NCI-H2227 treated with DMSO at 0.1 percent for 48 hours (cell line): ENCODE data around the gene UBE4A.
A peak's percentile ranks its signal among the peaks of the same experiment; 100 is the strongest.
"Not testable (repeated sequence)": the region's sequence is repeated elsewhere in the genome, so short reads cannot be mapped to it uniquely, and the experiment has no call there.

Source experiments
- DNase-seq: peaks from one replicate; lab custom pipeline; 2025; lab: John Stamatoyannopoulos, UW

UBE4A gene

GRCh38 chr11:118401880-118402590 lies 42.6 kb downstream of the UBE4A start:
- DNase-seq = no peak

- DNase-seq = not testable (repeated sequence)
Measured at GRCh38 chr11:118402594-118402993, 43.2 kb downstream of the UBE4A start.

GRCh38 chr11:118406599-118407166 lies 47.3 kb downstream of the UBE4A start:
- peak; percentile 1 for DNase-seq

- DNase-seq = no peak
Measured at GRCh38 chr11:118410055-118410745, 50.8 kb downstream of the UBE4A start.

GRCh38 chr11:118411530-118411929 lies 52.1 kb downstream of the UBE4A start:
- DNase-seq = no peak

GRCh38 chr11:118412921-118413320 lies 53.5 kb downstream of the UBE4A start:
- DNase-seq = no peak

- no peak for DNase-seq
Measured at GRCh38 chr11:118415062-118415738, 55.8 kb downstream of the UBE4A start.

GRCh38 chr11:118415739-118416068 lies 56.3 kb downstream of the UBE4A start:
- no peak for DNase-seq

- DNase-seq = not testable (repeated sequence)
Measured at GRCh38 chr11:118416900-118417299, 57.5 kb downstream of the UBE4A start.

GRCh38 chr11:118417801-118418200 lies 58.4 kb downstream of the UBE4A start:
- DNase-seq = no peak

- no peak for DNase-seq
Measured at GRCh38 chr11:118418766-118419165, 59.4 kb downstream of the UBE4A start.

GRCh38 chr11:118427707-118428106 lies 68.3 kb downstream of the UBE4A start:
- DNase-seq = no peak

- DNase-seq = no peak
Measured at GRCh38 chr11:118430956-118431355, 71.6 kb downstream of the UBE4A start.

GRCh38 chr11:118434123-118434552 lies 74.7 kb downstream of the UBE4A start:
- DNase-seq = peak; percentile 73

GRCh38 chr11:118434553-118435289 lies 75.3 kb downstream of the UBE4A start:
- peak; percentile 73 for DNase-seq

GRCh38 chr11:118435290-118435892 lies 76.0 kb downstream of the UBE4A start:
- peak; percentile 90 for DNase-seq

GRCh38 chr11:118435893-118436624 lies 76.7 kb downstream of the UBE4A start, which contains the start of gene KMT2A:
Gene KMT2A (plus strand): TSS chr11:118436492. CDS start chr11:118436513, 21 bp downstream.
- peak; percentile 93 for DNase-seq

- DNase-seq = no peak
Measured at GRCh38 chr11:118436639-118437207, 77.3 kb downstream of the UBE4A start.

GRCh38 chr11:118437208-118438125 lies 78.1 kb downstream of the UBE4A start:
- DNase-seq = no peak
